ENCODE measurements around the gene SDK1.

The SDK1 gene

DNA sequence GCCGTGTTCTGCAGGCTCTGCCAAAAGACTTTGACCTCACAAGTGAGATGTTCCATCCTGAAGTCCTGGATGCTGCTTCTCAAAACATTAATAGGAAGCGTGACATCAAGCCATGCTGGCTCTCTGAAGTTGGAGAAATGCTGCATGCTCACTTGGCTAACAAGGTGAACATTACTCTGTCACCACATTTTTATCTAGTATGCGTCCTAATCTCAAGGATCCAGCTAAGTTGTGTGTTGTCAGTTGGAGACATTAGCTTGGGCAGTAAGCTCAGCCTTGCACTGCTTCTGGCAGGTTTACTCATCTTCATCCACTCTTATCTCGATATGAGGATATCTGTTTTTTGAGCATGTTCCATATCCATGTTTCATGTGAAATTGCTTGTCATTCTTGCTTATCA lies 165.2 kb downstream of the SDK1 start:
- no peak for DNase-seq

DNA sequence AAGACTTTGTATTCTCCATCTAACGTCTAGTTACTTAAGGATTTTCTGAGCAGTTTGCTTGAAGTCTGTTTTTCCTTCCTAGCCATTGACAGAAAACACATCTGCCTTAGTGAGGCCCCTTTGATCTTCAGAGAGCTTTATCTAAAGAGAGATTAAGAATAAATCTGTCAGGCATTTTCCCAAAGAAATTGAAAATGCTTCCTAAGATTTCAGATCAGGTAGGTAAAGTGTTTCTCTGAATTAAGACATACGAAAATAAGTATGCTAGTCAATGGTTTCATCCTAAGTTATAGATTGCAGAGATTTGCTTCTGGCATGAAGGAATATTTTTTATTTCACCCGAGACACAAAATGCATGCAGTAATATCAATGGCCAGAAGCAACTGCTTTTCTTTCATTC lies 168.6 kb downstream of the SDK1 start:
- DNase-seq, result no peak

DNA sequence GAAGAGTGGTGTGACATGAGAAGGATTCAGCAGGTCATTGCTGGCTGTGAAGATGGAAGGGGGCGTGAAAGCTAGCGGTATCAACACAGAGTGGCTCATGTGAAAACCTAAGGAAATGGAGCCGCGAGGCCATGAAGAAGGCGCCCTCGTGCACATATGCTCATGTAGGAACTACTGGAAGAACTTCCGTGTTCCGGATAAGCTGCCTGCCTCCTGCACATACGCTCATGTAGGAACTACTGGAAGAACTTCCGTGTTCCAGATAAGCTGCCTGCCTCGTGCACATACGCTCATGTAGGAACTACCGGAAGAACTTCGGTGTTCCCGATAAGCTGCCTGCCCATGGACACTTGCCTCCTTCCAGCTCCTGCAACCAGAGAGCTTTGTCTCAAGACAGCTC lies 179.1 kb downstream of the SDK1 start:
- no peak for DNase-seq

DNA sequence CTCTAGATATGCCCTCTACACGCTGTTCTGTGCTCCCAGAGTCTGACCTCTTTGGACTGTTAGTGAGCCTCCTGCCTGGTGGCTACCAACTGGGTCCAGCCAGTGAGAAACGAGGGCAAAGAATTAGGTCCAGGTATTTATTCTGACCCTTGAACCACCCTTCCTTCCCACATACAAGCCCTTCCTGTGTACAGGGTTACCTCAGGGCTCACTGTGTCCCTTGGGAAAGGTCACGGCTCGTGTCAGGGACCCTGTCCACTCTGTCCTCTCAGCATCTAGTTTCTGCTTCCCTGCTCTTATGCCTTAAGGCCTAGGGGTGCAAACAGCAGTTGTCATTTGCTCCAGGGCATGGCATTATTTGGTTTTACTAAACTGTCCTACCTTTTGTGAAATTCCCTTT lies 180.4 kb downstream of the SDK1 start:
- no peak for DNase-seq

DNA sequence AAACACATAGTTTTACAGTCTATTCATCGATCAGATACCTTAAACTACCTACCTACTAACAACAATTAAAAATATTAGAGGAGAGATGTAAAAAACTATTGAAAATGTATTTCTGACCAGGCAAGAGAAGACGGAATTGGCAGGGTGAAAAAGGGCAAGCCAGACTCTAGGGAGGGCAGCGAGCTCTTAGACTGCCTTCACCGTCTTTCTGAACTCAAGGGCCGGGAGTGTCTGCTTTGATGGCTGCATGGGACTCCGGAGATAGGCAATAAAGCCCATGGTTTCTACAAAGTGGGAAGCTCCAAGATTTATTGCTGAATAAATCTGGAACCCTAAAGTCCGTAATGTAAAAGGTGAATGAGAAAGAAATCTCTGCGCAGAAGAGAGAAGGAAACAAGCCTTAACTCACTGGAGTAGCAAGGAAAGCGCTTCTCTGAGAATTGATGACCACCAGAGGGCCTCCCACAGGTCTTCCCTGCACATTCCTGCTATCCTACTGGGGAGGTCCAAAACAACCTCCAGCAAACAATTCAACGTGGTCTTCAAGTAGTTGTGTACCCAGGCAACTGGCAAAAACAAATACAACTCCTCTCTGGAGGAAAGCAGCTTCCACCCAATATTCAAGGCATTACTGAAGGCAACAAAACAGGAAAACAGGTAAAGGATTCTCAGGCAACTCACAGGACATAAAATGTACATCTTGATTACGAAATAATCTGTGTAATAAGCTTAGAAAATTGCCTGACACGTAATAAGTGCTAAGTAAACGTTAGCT lies 181.3 kb downstream of the SDK1 start:
- DNase-seq, result peak; percentile 41

DNA sequence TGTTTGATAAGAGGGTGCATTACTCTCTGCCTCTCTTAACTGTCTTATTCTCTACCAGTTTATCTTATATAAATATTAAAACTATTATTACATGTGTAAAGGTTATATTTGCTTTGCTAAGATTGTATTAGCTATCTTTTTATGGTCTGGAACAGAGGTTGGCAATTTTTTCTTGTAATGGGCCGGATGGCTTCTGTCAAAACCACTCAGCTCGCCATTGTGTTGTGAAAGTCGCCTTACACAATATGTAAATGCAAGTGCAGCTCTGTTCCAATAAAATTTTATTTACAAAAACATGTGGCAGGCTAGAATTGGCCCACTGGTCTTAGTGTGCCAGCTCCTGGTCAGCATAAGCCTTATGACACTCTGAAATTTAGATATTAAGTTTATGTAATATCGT lies 185.8 kb downstream of the SDK1 start:
- DNase-seq, result no peak

DNA sequence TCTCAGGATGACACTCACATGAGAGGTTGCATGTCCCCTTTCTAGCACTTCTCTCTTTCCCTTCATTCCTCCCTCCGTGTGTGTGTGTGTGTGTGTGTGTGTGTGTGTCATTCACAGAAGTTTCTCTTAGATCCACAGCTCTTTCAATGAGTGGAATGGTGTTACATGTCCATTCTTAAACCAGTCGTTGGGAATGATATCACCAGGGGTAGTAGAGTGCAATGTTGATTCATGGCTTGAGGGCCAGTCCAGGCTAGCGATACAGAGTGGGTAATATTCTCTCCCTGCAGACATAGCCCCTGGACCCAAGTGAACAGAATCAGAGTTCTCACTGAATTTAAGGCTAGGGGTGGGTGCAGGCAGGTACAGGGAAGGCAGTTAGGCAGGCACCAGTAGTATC lies 187.8 kb downstream of the SDK1 start:
- no peak for DNase-seq

DNA sequence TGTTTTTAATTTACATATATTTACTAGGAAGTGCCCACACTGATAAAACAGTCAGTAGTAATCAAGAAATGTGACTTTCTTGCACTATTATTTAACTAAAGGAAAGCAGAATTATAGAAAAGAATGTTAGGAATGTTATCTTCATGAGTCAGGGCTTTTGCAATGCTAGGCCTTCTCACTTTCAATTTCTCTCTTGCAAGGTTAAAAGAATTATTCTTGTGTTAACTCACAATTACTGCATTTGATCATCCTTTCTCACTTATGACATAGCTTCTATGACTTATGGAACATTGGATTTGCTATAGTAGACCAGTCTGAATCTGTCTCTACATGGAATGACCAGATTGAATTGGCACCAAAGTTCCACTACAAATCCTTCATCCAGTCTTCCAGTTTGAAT lies 192.4 kb downstream of the SDK1 start:
- peak; percentile 73 for DNase-seq

DNA sequence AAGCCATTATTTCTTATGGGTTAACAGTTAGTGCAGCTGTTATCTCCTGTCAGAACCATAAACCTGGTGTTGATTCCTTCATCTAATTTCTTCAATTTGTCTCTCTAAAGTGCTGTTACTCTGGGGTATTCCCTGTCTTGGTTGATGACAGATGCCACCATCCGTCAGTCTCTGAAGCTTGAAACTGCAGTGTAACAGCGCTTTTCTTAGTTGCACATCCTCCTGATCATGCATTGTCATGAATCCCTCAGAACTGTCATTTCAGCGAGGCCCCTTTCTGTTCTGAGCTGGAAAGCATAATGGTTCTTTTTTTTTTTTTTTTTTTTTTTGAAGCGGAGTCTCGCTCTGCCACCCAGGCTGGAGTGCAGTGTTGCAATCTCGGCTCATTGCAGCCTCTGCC lies 193.9 kb downstream of the SDK1 start:
- DNase-seq, result no peak

DNA sequence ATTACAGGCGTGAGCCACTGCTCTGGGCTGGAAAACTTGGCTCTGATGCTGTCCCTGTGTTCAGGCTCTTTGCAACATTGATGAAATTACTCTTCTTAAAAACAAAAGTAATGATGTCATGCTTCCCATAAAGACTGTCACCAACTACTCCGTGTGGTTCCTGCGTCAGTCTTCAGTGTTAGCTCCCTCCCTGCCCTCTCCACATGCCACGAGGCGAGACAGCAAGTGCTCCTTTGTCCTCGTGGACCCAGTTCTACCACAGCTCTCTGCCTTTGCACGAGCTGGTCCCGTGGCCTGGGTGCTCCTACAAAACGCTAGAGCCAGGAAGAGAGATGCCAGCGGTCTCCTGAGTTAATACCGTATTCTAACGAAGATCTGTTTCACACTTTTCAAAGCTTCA lies 194.5 kb downstream of the SDK1 start:
- no peak for DNase-seq

DNA sequence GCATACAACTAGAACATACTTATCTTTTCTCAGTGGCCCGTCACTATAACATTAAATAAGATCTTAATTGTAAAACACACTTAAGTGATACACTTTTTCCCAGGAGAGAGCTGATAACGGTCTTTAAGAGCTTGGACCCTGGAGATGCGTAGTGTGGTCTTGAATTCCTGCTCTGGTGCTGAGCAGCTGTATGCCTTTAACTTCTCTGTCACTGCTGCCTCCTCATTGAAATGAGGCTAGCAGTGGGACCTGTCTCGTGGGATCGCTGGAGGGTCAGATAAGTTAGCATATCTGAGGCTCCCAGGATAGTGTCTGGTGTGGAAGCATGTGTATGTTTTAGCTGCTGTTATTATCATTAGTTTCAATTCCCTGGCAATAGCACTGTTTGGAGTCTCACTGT lies 194.9 kb downstream of the SDK1 start:
- DNase-seq, result no peak

DNA sequence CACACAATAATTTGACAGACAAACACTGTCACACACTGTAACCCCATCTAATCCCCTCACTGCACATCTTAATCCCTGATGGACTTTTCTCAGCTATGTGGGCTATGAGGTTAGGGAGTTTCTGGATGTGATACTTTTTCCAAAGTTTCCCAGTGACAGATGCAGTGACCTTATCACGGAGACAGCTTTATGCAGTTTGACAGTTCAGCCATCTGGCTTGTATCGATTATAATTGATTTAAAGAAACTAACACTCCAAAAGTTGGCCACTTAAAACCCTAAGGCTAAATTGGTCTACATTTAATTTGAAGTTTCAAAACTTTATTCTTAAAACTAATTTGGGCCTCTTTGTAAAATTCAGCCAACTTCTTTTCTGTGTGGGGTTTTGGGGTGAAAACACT lies 196.7 kb downstream of the SDK1 start:
- DNase-seq, result no peak

DNA sequence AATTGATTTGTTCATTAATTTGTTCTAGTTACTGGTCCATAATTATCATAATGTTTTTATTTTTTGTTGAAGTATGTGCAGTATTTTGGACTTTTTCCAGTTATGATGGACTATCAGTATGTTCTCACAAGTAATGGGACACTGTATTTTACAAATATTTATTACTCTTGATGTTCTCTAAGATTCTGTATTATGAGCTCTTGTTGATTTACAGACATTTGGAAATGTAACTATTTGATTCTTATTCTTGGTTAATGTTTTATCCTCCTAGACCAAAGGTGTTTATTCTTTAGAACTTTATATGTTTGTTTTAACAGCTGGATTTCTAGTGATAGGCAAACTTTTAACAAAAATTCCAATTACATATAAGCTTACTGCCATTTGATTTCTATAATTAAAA lies 200.6 kb downstream of the SDK1 start:
- DNase-seq, result no peak

DNA sequence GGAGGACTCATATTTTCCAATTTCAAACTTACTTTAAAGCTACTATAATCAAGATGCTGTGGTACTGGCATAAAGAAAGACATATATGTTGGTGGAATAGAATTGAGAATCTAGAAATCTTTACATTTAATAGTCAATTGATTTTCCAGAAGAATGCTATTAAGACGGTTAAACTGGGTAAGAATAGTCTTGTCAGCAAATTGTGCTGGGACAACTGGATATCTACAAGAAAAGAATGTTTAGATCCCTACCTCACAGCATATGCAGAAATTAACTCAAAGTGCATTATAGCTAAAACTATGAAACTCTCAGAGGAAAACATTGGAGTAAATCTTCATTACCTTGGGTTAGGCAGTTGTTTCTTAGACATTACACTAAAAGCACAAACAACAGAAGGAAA lies 203.3 kb downstream of the SDK1 start:
- DNase-seq, result no peak

DNA sequence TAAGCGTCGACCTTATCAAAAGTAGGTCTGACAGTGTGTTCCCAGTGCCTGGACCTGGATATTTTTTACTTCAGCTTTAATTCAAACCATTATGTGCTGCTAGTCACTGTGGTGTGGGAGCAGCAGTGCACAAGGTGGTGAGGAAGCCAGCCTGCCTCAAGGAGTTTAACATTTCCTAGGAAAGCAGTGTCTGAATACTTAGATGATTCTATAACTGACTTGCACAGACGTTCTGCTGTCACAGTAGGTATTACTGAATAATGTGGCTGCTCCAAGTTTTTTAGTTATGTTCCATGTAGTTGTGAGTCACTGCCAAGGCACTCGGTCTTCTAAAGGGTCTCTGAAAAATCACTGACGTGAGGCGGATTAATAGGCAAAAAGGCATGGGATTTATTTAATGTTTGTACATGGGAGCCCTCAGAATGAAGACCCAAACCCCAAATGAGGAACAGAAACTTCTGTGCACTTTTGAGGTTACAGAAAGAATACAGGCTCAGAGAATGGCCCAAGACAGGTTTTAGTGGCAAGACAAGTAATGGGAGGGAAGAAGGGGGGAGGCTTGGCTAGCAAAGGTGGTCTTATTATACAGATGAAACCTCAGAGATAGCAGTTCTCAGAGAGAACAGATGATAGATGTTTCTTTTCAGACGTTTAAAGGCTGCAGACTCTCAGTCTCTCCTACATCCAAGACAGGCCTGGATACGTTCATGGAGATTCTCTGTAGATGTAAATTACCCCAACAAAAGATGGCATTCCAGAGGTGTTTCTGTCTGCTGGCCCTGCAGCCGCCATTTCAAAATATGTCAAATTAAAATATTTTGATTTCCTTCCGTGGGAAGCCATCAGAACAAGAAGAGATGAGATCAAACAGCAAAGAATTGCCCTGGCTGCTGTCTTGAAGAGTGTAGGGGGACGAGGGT lies 209.3 kb downstream of the SDK1 start:
- no peak for DNase-seq

DNA sequence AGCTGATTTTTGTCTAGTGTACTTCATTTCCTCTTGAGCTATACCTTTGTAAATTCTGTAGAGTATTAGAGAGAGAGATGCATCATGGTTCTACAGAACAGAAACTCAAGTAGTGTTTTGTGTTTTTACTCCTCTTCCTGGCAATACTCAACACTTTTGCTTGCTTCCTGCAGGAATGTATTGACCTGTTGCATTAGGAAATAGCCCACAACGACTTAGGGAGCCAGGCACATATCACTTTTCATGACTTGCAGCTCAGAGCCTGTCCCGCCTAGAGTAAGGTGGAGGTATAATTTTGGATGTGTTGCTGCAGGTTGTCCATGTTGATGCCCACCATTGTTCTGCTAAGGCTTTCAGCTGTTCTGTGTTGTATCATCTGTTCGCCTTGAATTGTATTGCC lies 216.3 kb downstream of the SDK1 start:
- DNase-seq, result no peak

DNA sequence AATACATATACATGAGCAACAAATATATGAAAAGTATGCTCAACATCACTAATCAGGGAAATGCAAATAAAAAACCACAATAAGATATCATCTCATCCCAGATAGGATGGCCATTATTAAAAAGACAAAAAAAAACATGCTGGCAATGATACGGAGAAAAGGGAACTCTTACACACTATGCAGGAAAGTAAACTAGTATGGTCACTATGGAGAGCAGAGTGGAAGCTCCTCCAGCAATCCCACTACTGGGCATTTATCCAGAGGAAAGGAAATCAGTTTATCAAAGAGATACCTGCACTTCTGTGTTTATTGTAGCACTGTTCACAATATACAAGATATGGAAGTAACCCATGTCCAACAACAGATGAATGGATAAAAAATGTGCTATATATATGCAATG lies 217.5 kb downstream of the SDK1 start:
- peak; percentile 53 for DNase-seq

DNA sequence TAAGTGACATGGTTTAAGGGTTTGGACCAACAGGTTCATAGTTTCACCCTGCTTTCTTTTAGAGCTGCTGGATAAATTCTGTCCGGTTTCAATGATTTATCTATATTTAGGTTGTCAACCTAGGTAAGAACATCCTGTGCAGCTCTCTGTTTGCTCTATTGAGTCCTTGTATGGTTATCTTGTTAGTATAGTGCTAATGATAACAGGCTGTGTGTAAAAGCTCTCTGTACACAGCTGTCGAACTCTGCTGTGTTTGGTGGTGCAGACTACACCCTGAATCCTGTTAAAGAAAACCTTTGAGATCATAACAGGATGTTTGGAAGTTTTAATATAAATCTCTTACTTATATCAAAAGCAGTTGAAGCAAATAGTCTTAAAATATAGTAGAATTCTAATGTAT lies 219.2 kb downstream of the SDK1 start:
- no peak for DNase-seq

DNA sequence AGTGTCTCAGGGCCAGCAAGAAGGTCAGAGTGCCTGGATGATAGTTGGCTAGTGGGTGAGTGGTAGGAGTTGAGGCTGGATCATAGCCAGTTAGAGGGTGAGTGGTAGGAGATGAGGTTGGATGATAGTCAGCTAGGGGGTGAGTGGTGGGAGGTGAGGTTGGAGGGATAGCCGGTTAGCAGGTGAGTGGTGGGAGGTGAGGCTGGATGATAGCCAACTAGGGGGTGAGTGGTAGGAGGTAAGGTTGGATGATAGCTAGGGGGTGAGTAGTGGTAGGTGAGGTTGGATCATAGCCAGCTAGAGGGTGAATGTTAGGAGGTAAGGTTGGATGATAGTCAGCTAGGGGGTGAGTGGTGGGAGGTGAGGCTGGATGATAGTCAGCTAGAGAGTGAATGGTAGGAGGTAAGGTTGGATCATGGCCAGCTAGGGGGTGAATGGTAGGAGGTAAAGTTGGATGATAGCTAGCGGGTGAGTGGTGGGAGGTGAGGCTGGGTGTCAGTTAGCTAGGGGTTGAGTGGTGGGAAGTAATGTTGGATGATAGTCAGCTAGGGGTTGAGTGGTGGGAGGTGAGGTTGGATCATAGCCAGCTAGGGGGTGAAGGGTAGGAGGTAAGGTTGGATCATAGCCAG lies 226.6 kb downstream of the SDK1 start:
- no peak for DNase-seq

DNA sequence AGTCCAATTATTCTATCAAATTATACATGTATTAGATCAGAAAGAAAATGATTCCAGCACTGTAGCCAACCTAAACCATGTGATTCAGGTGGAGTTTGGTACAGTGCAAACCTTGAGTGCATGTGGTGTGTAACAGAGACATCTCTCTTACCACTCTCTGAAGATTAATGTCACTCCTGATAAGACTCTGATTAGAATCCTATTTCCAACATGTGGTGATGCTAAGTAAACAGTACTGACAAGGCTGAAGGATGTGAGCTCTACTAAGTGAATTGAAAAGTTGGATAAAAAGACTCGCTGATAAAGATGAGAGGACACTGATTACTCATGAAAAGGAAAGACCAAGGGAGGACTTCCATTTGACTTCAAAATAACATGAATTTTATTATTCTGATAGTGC lies 232.0 kb downstream of the SDK1 start:
- DNase-seq, result no peak

DNA sequence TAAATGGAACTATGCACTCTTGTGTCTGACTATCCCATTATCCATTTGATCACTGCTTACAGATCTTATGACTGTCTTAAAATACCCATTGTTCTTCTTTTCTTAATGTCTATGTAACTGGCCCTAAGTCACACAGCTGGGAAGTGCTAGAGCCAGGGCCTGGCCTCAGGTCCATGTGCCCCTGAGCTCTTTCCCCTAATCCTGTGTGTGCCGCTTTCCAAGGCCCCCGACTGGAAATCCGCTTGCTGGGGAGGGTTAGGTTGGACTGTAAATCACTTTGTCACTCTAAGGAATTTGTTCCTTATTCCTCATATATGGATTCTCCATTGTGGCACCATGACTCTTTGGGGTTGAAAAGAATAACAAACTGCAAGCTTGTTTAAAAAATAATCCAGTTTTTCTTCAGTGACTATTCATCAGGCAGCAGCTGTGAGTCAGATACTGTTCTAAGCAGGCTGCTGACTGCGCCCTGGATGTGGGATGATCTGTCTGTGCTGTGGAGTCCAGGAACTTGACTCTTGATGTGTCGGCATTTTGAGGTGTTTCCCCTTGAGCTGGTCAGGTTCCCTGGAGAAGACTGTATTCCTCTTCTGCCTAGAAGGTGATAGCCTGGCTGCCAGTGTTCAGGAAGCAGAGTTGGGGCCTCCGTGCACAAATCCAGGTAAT lies 236.3 kb downstream of the SDK1 start:
- peak; percentile 53 for DNase-seq

DNA sequence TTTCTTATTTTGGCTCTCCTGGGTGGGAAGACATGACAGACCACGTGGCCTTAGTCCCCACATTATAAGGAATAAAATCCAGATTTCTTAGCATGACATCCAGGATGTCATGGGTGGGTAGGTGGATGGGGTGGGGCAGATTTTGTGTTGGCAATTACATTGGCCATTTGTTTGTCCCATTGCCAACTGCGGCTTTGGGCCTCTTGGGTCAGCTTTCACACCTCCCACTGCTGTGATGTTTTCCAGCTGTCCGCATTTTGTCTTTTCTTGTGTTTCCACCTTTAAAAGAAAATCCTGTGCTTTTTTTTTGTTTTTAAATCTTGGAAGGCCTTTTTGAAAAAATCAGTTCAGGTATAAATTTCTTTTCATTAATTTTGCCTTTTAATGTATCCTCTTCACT lies 237.0 kb downstream of the SDK1 start:
- DNase-seq, result no peak

DNA sequence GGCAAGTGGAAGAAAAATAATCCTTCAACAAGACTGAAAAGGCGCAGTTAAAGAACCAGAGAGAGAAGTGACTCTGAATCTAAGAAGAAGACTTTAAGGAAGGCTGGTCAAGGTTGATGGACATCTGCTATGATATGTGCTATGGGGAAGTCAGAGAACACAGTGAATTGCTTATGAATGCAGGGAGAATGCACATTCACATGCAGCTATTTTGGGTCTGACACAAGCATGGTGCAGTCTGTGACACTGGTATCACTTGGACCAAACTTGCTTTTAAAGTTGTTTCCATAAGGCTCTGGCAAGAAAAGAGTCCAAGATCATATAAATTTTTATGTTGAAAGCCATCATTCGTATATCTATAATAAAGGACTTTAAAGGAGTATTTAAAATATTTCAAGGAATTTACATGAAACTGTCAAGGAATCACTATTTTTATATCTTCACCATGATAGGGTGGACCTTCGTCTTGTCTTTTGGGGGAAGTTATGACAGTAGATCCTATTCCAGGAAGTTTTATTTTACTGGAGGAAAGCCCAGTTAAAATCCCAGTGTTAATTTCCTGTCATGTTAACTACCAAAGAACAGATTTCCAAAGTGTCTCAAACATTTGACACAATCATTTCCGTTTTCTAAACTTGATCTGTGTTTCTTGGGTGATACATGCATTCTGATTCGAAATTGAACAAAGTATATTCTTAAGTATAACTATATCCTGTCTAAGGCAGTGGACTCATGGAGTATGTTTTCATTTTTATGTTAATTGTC lies 239.6 kb downstream of the SDK1 start:
- DNase-seq, result no peak

Data from HCEC 1CT (cell line).